HFFc6 (cell line): Measurements from ENCODE around the gene WDR5B. TPM values are rescaled to one million over a fixed set of nuclear protein-coding genes. Genes with fewer than 3 reads are reported as not detected.

Source experiments
- DNase-seq: peaks from one replicate; pipeline ENCODE4 v3.0.0-alpha.2; 2018
- H3K27ac Mint-ChIP-seq: 2 replicates; pipeline ENCODE4 v1.8.0; 2020; ENCODE audit warnings: mild to moderate bottlenecking, mixed read lengths
- H3K27me3 Mint-ChIP-seq: 2 replicates; pipeline ENCODE4 v1.8.0; 2021; ENCODE audit warnings: mild to moderate bottlenecking, moderate library complexity, mixed read lengths; ENCODE audit not compliant: insufficient read depth
- H3K36me3 Mint-ChIP-seq: 2 replicates; pipeline ENCODE4 v1.8.0; 2021; ENCODE audit warnings: low read depth, mixed read lengths
- H3K4me1 Mint-ChIP-seq: 2 replicates; pipeline ENCODE4 v1.8.0; 2020; ENCODE audit warnings: low read depth, mixed read lengths
- H3K4me3 Mint-ChIP-seq: 2 replicates; pipeline ENCODE4 v1.8.0; 2020; ENCODE audit warnings: mild to moderate bottlenecking, moderate library complexity, mixed read lengths
- H3K9me3 Mint-ChIP-seq: 2 replicates; pipeline ENCODE4 v1.8.0; 2020; ENCODE audit warnings: mild to moderate bottlenecking, mixed read lengths
- CTCF ChIP-seq: fragments of 200-600 bp; sonication (generic); IDR thresholded peaks from 2 replicates; pipeline ENCODE4 v1.5.0; 2021; ENCODE audit warnings: antibody characterized with exemption, mild to moderate bottlenecking
- total RNA-seq, 6 experiments: library from RNA; stranded (reverse); fragmentation: NEBNext Ultra II Directional; extraction: Animal tissue kit (Norgen Biotek cat#: 25700); gene quantifications; 2 replicates in 1 of 6; 3 replicates in 5 of 6; pipeline ENCODE4 v1.2.3, GENCODE V29; 2021

WDR5B gene
- total RNA-seq, 6 experiments from 2014 or later = 4.6 to 5.8 (median 5.4) TPM

DNA sequence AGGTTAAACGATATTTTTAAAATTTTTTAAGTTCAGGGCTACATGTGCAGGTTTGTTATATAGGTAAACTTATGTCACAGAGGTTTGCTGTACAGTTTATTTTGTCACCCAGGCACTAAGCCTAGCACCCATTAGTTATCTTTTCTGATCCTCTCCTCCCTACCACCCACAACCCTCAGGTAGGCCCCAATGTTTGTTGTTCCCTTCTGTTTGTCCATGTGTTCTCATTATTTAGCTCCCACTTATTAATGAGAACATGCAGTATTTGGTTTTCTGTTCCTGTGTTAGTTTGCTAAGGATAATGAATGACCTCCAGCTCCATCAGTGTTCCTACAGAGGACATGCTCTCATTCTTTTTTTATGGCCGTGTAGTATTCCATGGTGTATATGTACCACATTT is 16.9 kb downstream of the WDR5B start:
- Mint-ChIP-seq H3K9me3 (no peaks in the 10 kb centered on the region), H3K27ac (no peak overlapping the region), H3K36me3 (0 out of 2 replicates have a peak, but pooled peaks cover 8% of the 10 kb centered on the region), H3K4me3 (no peak overlapping the region), H3K27me3 (peaks cover 2% of the 10 kb centered on the region; the same call in 1 of the 2 replicates), H3K4me1 (peaks cover 48% of the 10 kb centered on the region)
- TF ChIP-seq CTCF = no peak
- DNase-seq = no peak

DNA sequence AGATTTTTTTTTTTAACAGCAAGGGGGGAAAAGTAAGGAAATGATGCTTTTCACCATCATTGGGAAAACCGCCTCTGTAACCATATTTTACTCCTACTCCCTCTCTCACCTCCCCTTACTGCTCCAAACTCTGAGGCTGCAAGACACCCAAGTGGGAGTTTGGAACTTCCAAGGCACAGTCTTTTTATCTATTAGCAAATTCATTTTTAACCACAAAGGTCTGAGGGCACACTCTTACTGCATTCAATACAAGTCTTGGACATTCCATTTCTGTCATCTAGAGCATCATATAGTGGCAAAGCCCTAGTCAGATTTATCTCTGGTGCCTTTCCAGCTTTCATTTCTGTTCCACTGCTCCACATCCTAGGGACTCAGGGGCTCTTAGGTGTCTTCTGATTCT is 18.7 kb downstream of the WDR5B start:
- no peaks in the 10 kb centered on the region for H3K36me3 Mint-ChIP-seq
- H3K27ac Mint-ChIP-seq = no peak overlapping the region

GRCh38 chr3:122396511-122396910 is 19.4 kb downstream of the WDR5B start:
- no peak overlapping the region for H3K27ac Mint-ChIP-seq
- no peaks in the 10 kb centered on the region for H3K36me3 Mint-ChIP-seq
- peaks cover 48% of the 10 kb centered on the region for H3K4me1 Mint-ChIP-seq
- DNase-seq = no peak
- H3K27me3 Mint-ChIP-seq = no peaks in the 10 kb centered on the region
- H3K9me3 Mint-ChIP-seq = no peaks in the 10 kb centered on the region
- no peak overlapping the region for H3K4me3 Mint-ChIP-seq
- no peak for TF ChIP-seq CTCF

More for the DNA sequence above, 18.7 kb downstream of the WDR5B start:
- H3K27me3 Mint-ChIP-seq = no peaks in the 10 kb centered on the region
- H3K4me1 Mint-ChIP-seq = peaks cover 48% of the 10 kb centered on the region
- H3K9me3 Mint-ChIP-seq = no peaks in the 10 kb centered on the region
- peak; percentile 32 for DNase-seq
- H3K4me3 Mint-ChIP-seq = no peak overlapping the region
- no peak for TF ChIP-seq CTCF

GRCh38 chr3:122395582-122395981 is 20.3 kb downstream of the WDR5B start:
- H3K4me1 Mint-ChIP-seq = peaks cover 48% of the 10 kb centered on the region
- no peak for DNase-seq
- no peaks in the 10 kb centered on the region for H3K36me3 Mint-ChIP-seq
- no peaks in the 10 kb centered on the region for H3K9me3 Mint-ChIP-seq
- no peak overlapping the region for H3K4me3 Mint-ChIP-seq
- no peak overlapping the region for H3K27ac Mint-ChIP-seq
- H3K27me3 Mint-ChIP-seq = no peaks in the 10 kb centered on the region
- no peak for TF ChIP-seq CTCF

DNA sequence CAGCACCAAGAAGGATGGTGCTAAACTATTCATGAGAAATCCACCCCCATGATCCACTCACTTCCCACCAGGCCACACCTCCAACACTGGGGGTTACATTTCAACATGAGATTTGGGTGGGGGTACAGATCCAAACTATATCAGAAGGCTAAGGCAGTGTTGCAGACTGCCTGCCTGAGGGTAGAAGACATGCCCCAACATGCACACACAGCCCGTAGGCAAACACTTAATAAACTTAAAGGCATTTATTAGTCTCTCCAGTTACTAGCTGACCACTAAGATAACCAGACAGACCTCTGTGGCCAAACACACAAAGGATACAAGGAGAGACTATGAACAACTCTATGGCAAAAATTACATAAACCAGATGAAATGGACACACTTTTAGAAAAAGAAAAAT is 21.7 kb downstream of the WDR5B start:
- peak overlapping the region; percentile 84 for H3K27ac Mint-ChIP-seq
- no peak for TF ChIP-seq CTCF
- no peaks in the 10 kb centered on the region for H3K27me3 Mint-ChIP-seq
- no peaks in the 10 kb centered on the region for H3K9me3 Mint-ChIP-seq
- H3K4me3 Mint-ChIP-seq = peak overlapping the region; percentile 31; the same call in 1 of the 2 replicates
- H3K4me1 Mint-ChIP-seq = peaks cover 48% of the 10 kb centered on the region
- no peak for DNase-seq
- no peaks in the 10 kb centered on the region for H3K36me3 Mint-ChIP-seq
